ENCODE measurements around the gene EZH2. TPM values are rescaled to one million over a fixed set of nuclear protein-coding genes. Genes with fewer than 3 reads are reported as not detected.

EZH2 gene
- polyA plus RNA-seq, 2 of the 4 experiments (the other 2 are of a cell fraction): 36.6 to 45.7 TPM

GRCh38 chr7:148921806-148922205 lies 37.7 kb upstream of the EZH2 start:
- 85% methylated on average over 6 of the region's 6 CpGs for whole genome bisulfite sequencing (ENCODE audit: missing lambda C conversion rate)
- H3K4me1 ChIP-seq: no peaks in the 10 kb centered on the region
- ChIA-PET CTCF (interaction anchor here (2.4 kb wide), 1 partner anchor 65 kb away, joined by 8 read pairs; no protein-coding TSS in a partner anchor), POLR2A (no interaction called here)
- no peak overlapping the region for H3K27ac ChIP-seq
- H3K9me3 ChIP-seq: no peaks in the 10 kb centered on the region
- FAIRE-seq (no peak), DNase-seq (ENCODE audit: low read depth in 1 of 2, low spot score in 1 of 2) (no peak), ATAC-seq (no peak)
- H3K4me2 ChIP-seq: no peak overlapping the region
- H3K4me3 ChIP-seq: no peak overlapping the region
- TF ChIP-seq RFX5 (IDR thresholded peaks at IDR 0.05) (no peak), MAZ (IDR thresholded peaks at IDR 0.05; ENCODE audit: borderline replicate concordance, low read depth, low read length) (no peak), GATA3 (IDR thresholded peaks at IDR 0.05; ENCODE audit: borderline replicate concordance) (no peak), CTCF (IDR thresholded peaks at IDR 0.05) (no peak), NFE2L2 (conservative IDR thresholded peaks at IDR 0.05; ENCODE audit: low read length) (no peak), MAX (IDR thresholded peaks at IDR 0.05) (no peak), HOXB13 (CRISPR knock-in tag; IDR thresholded peaks at IDR 0.05; ENCODE audit: low read depth) (no peak), RCOR1 (IDR thresholded peaks at IDR 0.05; ENCODE audit: low read depth, low read length) (no peak)

GRCh38 chr7:148921189-148921588 lies 37.1 kb upstream of the EZH2 start:
- peak; percentile 34 to 53; a peak in 3 of 6 replicates for ATAC-seq
- FAIRE-seq: no peak
- H3K4me1 ChIP-seq: peaks cover 4% of the 10 kb centered on the region

GRCh38 chr7:148919859-148920258 lies 35.8 kb upstream of the EZH2 start:
- Histone ChIP-seq H3K4me2 (no peak overlapping the region), H3K9me3 (no peaks in the 10 kb centered on the region), H3K4me1 (peaks cover 14% of the 10 kb centered on the region), H3K4me3 (no peak overlapping the region), H3K27ac (no peak overlapping the region)
- WGBS (ENCODE audit: missing lambda C conversion rate): 87% methylated on average over 6 of the region's 6 CpGs
- FAIRE-seq (no peak), DNase-seq (ENCODE audit: low read depth in 1 of 2, low spot score in 1 of 2) (no peak), ATAC-seq (no peak)
- POLR2A ChIA-PET: no interaction called here
- CTCF ChIA-PET: interaction anchor here (1.1 to 1.2 kb wide), 2 partner anchors 35 to 46 kb away, joined by 3 to 4 read pairs; no protein-coding TSS in a partner anchor
- no peak for TF ChIP-seq E2F6 (IDR thresholded peaks at IDR 0.05; ENCODE audit: borderline replicate concordance, low read depth)
- TF ChIP-seq HES2 (IDR thresholded peaks at IDR 0.05): no peak
- no peak for TF ChIP-seq KDM1A (IDR thresholded peaks at IDR 0.05; ENCODE audit: low read depth)
- no peak for TF ChIP-seq MAFK (IDR thresholded peaks at IDR 0.05; ENCODE audit: partially characterized antibody)
- TF ChIP-seq MYC (IDR thresholded peaks at IDR 0.05; ENCODE audit: borderline replicate concordance, low read length): no peak

More at GRCh38 chr7:148921189-148921588, 37.1 kb upstream of the EZH2 start:
- ChIA-PET CTCF (no interaction called here), POLR2A (no interaction called here)
- Histone ChIP-seq H3K4me3 (no peak overlapping the region), H3K4me2 (no peak overlapping the region), H3K27ac (no peak overlapping the region), H3K9me3 (no peaks in the 10 kb centered on the region)
- TF ChIP-seq FOXS1 (CRISPR knock-in tag; IDR thresholded peaks at IDR 0.05): no peak
- TF ChIP-seq CHD4 (IDR thresholded peaks at IDR 0.05; ENCODE audit: borderline replicate concordance): no peak
- DNase-seq (ENCODE audit: low read depth in 1 of 2, low spot score in 1 of 2): no peak
- 73% methylated on average over 5 of the region's 5 CpGs for WGBS (ENCODE audit: missing lambda C conversion rate)

- Histone ChIP-seq H3K4me3 (no peak overlapping the region), H3K9me3 (no peaks in the 10 kb centered on the region), H3K27ac (no peak overlapping the region), H3K4me2 (no peak overlapping the region), H3K4me1 (peaks cover 26% of the 10 kb centered on the region)
- no peak for TF ChIP-seq TP53 (CRISPR knock-in tag; IDR thresholded peaks at IDR 0.05)
- TF ChIP-seq JUN (IDR thresholded peaks at IDR 0.05): no peak
- no peak for TF ChIP-seq ZSCAN20 (CRISPR knock-in tag; IDR thresholded peaks at IDR 0.05)
- TF ChIP-seq HOXA7 (CRISPR knock-in tag; IDR thresholded peaks at IDR 0.05): no peak
- no peak for TF ChIP-seq FOXS1 (CRISPR knock-in tag; IDR thresholded peaks at IDR 0.05)
- TF ChIP-seq HOXB5 (CRISPR knock-in tag; IDR thresholded peaks at IDR 0.05): no peak
- no peak for TF ChIP-seq RFX5 (IDR thresholded peaks at IDR 0.05)
- no peak for TF ChIP-seq POLR2AphosphoS2 (conservative IDR thresholded peaks at IDR 0.05; ENCODE audit: low read length)
- TF ChIP-seq ESRRA (IDR thresholded peaks at IDR 0.05; ENCODE audit: borderline replicate concordance, low read length): no peak
- no peak for TF ChIP-seq EHF (CRISPR knock-in tag; IDR thresholded peaks at IDR 0.05)
- no peak for TF ChIP-seq MYC (IDR thresholded peaks at IDR 0.05; ENCODE audit: borderline replicate concordance, low read length)
- no peak for TF ChIP-seq ELK1 (IDR thresholded peaks at IDR 0.05; ENCODE audit: low read depth, low read length)
- TF ChIP-seq JUNB (IDR thresholded peaks at IDR 0.05): no peak
- TF ChIP-seq FOSL2 (IDR thresholded peaks at IDR 0.05): no peak
- no peak for TF ChIP-seq FOSL2 (CRISPR knock-in tag; IDR thresholded peaks at IDR 0.05)
- TF ChIP-seq ZNF302 (CRISPR knock-in tag; IDR thresholded peaks at IDR 0.05): no peak
- no peak for FAIRE-seq
- ChIA-PET POLR2A (no interaction called here), CTCF (no interaction called here)
- WGBS (ENCODE audit: missing lambda C conversion rate): 84% methylated on average over 10 of the region's 10 CpGs
- ATAC-seq: no peak
- DNase-seq (ENCODE audit: low read depth in 1 of 2, low spot score in 1 of 2): no peak
These were observed 34.0 kb upstream of the EZH2 start for GRCh38 chr7:148918058-148918596.
